Measurements from ENCODE around the gene CDCA3. TPM values are rescaled to one million over a fixed set of nuclear protein-coding genes. Genes with fewer than 3 reads are reported as not detected.
A peak's percentile ranks its signal among the peaks of the same experiment; 100 is the strongest.

CDCA3 gene
- total RNA-seq, 1 experiment from 2014 or later = 92.0 TPM

GRCh38 chr12:6869049-6870021 is 18.2 kb upstream of the CDCA3 start:
- Histone ChIP-seq H3K4me2 (ENCODE audit: low read length) (peak overlapping the region; percentile 98), H3K4me1 (ENCODE audit: insufficient read depth, low read length) (peaks cover 38% of the 10 kb centered on the region), H3K27ac (ENCODE audit: low read length) (no peak overlapping the region), H3K27me3 (ENCODE audit: low read length) (no peaks in the 10 kb centered on the region), H4K20me1 (ENCODE audit: low read length) (peaks cover 23% of the 10 kb centered on the region), H3F3A (ENCODE audit: low read length, unreplicated experiment) (peaks cover 3% of the 10 kb centered on the region), H2AFZ (ENCODE audit: low read length) (no peak overlapping the region), H3K9me2 (replicated peaks; ENCODE audit: low read length) (no peaks in the 10 kb centered on the region), H3K79me2 (ENCODE audit: low read length) (peaks cover 28% of the 10 kb centered on the region), H3K9ac (ENCODE audit: low read length) (peak overlapping the region; percentile 97; the same call in 1 of the 2 replicates), H3K36me3 (ENCODE audit: low read depth, low read length) (peaks cover 23% of the 10 kb centered on the region), H3K9me3 (ENCODE audit: low read length) (no peaks in the 10 kb centered on the region), H3K4me3 (ENCODE audit: low read length) (peak overlapping the region; percentile 97)
- ChIA-PET CTCF (interaction anchor here (0.5 to 1.5 kb wide), 7 partner anchors 17 to 96 kb away, joined by 3 to 16 read pairs (median 4); partner anchors contain the start of genes C12orf57, CDCA3, RNU7-1 and USP5), POLR2A (ENCODE audit: unreplicated experiment) (interaction anchor here (0.6 kb wide), 1 partner anchor 56 kb away, joined by 3 read pairs; no protein-coding TSS in a partner anchor)
- BruUV-seq (replicated peaks) = no TSS peak
- intact Hi-C loops (cut with micrococcal nuclease) = loop anchor here (5.0 kb wide), 1 partner anchor 58 kb away; the partner anchor contains the start of gene ATN1
- ATAC-seq (no peak; the same call in 1 of the 2 replicates), DNase-seq (peak; percentile 83)
- no peak for TF ChIP-seq EZH2phosphoT487 (IDR thresholded peaks at IDR 0.05; ENCODE audit: borderline replicate concordance, low read length)
- peak; percentile 77 for TF ChIP-seq CTCF (conservative IDR thresholded peaks at IDR 0.05; ENCODE audit: low read depth, low read length)
- TF ChIP-seq EZH2 (IDR thresholded peaks at IDR 0.05; ENCODE audit: low read length, unreplicated experiment) = no peak

DNA sequence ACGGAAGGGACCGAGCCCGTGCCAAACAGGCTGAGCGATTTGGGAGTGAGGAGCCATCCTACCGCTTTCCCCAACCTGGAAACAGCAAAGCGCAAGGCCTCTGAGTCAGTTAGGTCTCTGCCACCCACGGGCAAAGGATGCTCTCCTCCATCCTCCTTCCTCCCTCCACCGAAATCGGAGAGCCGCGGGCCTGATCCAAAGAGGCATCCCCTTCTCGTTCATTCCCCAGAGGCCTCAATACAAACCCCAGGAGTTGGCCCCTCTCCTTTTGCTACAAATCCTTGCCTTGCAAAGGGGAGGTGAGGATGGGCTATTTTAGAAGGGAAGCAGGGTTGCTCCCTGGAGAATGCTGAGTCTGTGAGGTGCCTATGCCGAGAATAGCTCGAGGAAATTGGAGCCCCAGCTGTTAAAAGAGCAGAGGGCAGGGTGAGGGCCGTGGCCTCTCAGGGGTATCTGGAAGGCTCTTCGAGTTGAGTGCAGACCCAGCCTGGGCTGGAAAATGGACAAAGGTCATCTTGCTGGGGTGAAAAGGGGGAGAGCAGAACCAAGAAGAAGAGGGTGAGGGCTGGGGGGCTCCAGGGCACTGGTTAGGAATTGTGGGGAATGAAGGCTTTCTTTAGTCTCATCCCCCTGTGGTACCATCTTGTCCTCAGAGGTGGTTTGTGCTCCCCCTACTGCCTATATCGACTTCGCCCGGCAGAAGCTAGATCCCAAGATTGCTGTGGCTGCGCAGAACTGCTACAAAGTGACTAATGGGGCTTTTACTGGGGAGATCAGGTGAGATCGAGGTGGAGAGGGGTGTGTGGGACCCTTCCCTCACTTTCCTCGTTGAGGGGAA is 17.3 kb upstream of the CDCA3 start:
- Histone ChIP-seq H3K9me3 (ENCODE audit: low read length) (no peaks in the 10 kb centered on the region), H3K9me2 (replicated peaks; ENCODE audit: low read length) (no peaks in the 10 kb centered on the region), H3K4me2 (ENCODE audit: low read length) (peak overlapping the region; percentile 98), H3K36me3 (ENCODE audit: low read depth, low read length) (peaks cover 25% of the 10 kb centered on the region), H3K79me2 (ENCODE audit: low read length) (peaks cover 28% of the 10 kb centered on the region), H2AFZ (ENCODE audit: low read length) (no peak overlapping the region), H3K4me3 (ENCODE audit: low read length) (peak overlapping the region; percentile 97), H4K20me1 (ENCODE audit: low read length) (peaks cover 23% of the 10 kb centered on the region), H3K27ac (ENCODE audit: low read length) (no peak overlapping the region), H3F3A (ENCODE audit: low read length, unreplicated experiment) (peaks cover 3% of the 10 kb centered on the region), H3K9ac (ENCODE audit: low read length) (peak overlapping the region; percentile 97), H3K27me3 (ENCODE audit: low read length) (no peaks in the 10 kb centered on the region), H3K4me1 (ENCODE audit: insufficient read depth, low read length) (peaks cover 38% of the 10 kb centered on the region)
- no peak for ATAC-seq
- BruUV-seq (replicated peaks) = TSS peak; percentile 33
- POLR2A ChIA-PET (ENCODE audit: unreplicated experiment) = no interaction called here
- CTCF ChIA-PET = interaction anchor here (1.3 kb wide), 1 partner anchor 16 kb away, joined by 4 read pairs; the partner anchor contains the start of gene USP5
- intact Hi-C loops (cut with micrococcal nuclease) = loop anchor here (5.0 kb wide), 1 partner anchor 59 kb away; the partner anchor contains the start of gene ATN1
- no peak for DNase-seq
- TF ChIP-seq EZH2 (IDR thresholded peaks at IDR 0.05; ENCODE audit: low read length, unreplicated experiment) (no peak), EZH2phosphoT487 (IDR thresholded peaks at IDR 0.05; ENCODE audit: borderline replicate concordance, low read length) (no peak), CTCF (conservative IDR thresholded peaks at IDR 0.05; ENCODE audit: low read depth, low read length) (peak; percentile 20; the same call in 1 of the 2 replicates)

Data from PC-3 (cell line).